Caco-2 (cell line): Measurements from ENCODE around the gene GPR4. TPM values are rescaled to one million over a fixed set of nuclear protein-coding genes. Genes with fewer than 3 reads are reported as not detected.

Source experiments
- BruUV-seq: library from RNA; stranded (reverse); fragments of 400-500 nt; replicated peaks from 2 replicates; lab custom pipeline; 2021; lab: Mats Ljungman, UMichigan
- CTCF ChIA-PET: fragments of 300-600 bp; sonication (Branson Sonifier 250); formaldehyde crosslinking; loops from one replicate; lab custom pipeline; 2022; ENCODE audit warnings: antibody characterized with exemption; lab: Charles Lee
- POLR2A ChIA-PET: fragments of 300-600 bp; sonication (Branson Sonifier 250); formaldehyde crosslinking; loops from one replicate; lab custom pipeline; 2022; ENCODE audit warnings: antibody characterized with exemption; lab: Charles Lee
- DNase-seq, 2 experiments: peaks; one replicate each; pipeline versions ENCODE4 v3.0.0 to v3.0.0-alpha.2; 2020 to 2022
- H3K27me3 ChIP-seq: replicated peaks from 2 replicates; pipeline ENCODE4 v1.6.0; 2011; ENCODE audit warnings: low read length; ENCODE audit not compliant: control insufficient read depth, insufficient read depth
- H3K36me3 ChIP-seq: 2 replicates; pipeline ENCODE4 v1.5.1; 2011; ENCODE audit warnings: low read length; ENCODE audit not compliant: control insufficient read depth, insufficient read depth
- H3K4me1 ChIP-seq: fragments of 250-450 bp; sonication (Bioruptor Pico); 2 replicates; pipeline ENCODE4 v1.5.1; 2020; ENCODE audit warnings: mild to moderate bottlenecking
- H3K4me3 ChIP-seq: 2 replicates; pipeline ENCODE4 v1.5.1; 2011; ENCODE audit warnings: low read depth, mild to moderate bottlenecking, control low read depth, low read length
- H3K9me3 ChIP-seq: fragments of 250-450 bp; sonication (Bioruptor Pico); 2 replicates; pipeline ENCODE4 v1.5.1; 2020; ENCODE audit warnings: mild to moderate bottlenecking, moderate library complexity
- H3K27ac Mint-ChIP-seq: one replicate; pipeline ENCODE4 v1.8.0; 2022; ENCODE audit warnings: mixed read lengths; ENCODE audit not compliant: unreplicated experiment
- H3K27me3 Mint-ChIP-seq: one replicate; pipeline ENCODE4 v1.8.0; 2022; ENCODE audit warnings: mixed read lengths; ENCODE audit not compliant: insufficient read depth, unreplicated experiment
- H3K36me3 Mint-ChIP-seq: one replicate; pipeline ENCODE4 v1.8.0; 2022; ENCODE audit warnings: mild to moderate bottlenecking, mixed read lengths; ENCODE audit not compliant: insufficient read depth, unreplicated experiment
- H3K4me1 Mint-ChIP-seq: one replicate; pipeline ENCODE4 v1.8.0; 2022; ENCODE audit warnings: low read depth, mixed read lengths; ENCODE audit not compliant: unreplicated experiment
- H3K4me3 Mint-ChIP-seq: one replicate; pipeline ENCODE4 v1.8.0; 2022; ENCODE audit warnings: mild to moderate bottlenecking, moderate library complexity, mixed read lengths; ENCODE audit not compliant: unreplicated experiment
- H3K9me3 Mint-ChIP-seq: one replicate; pipeline ENCODE4 v1.8.0; 2022; ENCODE audit warnings: mixed read lengths; ENCODE audit not compliant: unreplicated experiment
- CTCF ChIP-seq, 2 experiments: fragments of 200-600 bp in 1 of 2; IDR thresholded peaks; 1 replicate in 1 of 2; 2 replicates in 1 of 2; pipeline versions ENCODE4 v1.5.1 to v1.8.0; 2011 to 2022; ENCODE audit warnings: antibody characterized with exemption in 1 of 2, control low read depth in 1 of 2, inconsistent platforms in 1 of 2, low read depth in 1 of 2, low read length in 1 of 2, mild to moderate bottlenecking in 1 of 2, moderate library complexity in 1 of 2; ENCODE audit not compliant: insufficient read depth in 1 of 2, severe bottlenecking in 1 of 2, unreplicated experiment in 1 of 2
- intact Hi-C: fragments of 100-400 bp; cut with micrococcal nuclease; formaldehyde crosslinking; loops from one replicate; pipeline ENCODE4 v1.10.0; 2022; ENCODE audit not compliant: unreplicated experiment
- total RNA-seq: library from RNA; stranded (reverse); gene quantifications from 2 replicates; pipeline ENCODE4 v1.2.3, GENCODE V29; 2022

The GPR4 gene
- total RNA-seq, 1 experiment from 2014 or later, result not detected

GRCh38 chr19:45621976-45622503 is 20.0 kb upstream of the GPR4 start:
- TF ChIP-seq CTCF (IDR thresholded peaks at IDR 0.05; ENCODE audit: insufficient read depth in 1 of 2, low read depth in 1 of 2, low read length in 1 of 2, severe bottlenecking in 1 of 2, unreplicated experiment in 1 of 2), result no peak
- H3K4me1 ChIP-seq, result no peaks in the 10 kb centered on the region
- Mint-ChIP-seq H3K27me3 (no peaks in the 10 kb centered on the region), H3K27ac (no peak overlapping the region), H3K4me3 (no peak overlapping the region), H3K36me3 (peaks cover 23% of the 10 kb centered on the region), H3K4me1 (no peaks in the 10 kb centered on the region), H3K9me3 (no peaks in the 10 kb centered on the region)
- CTCF ChIA-PET, result no interaction called here
- no peaks in the 10 kb centered on the region for H3K27me3 ChIP-seq
- POLR2A ChIA-PET, result no interaction called here
- H3K36me3 ChIP-seq, result no peaks in the 10 kb centered on the region; the same call in 1 of the 2 replicates
- DNase-seq, result no peak
- BruUV-seq, result no TSS peak
- no peak overlapping the region for H3K4me3 ChIP-seq
- no peaks in the 10 kb centered on the region for H3K9me3 ChIP-seq
- intact Hi-C loops, result no loop called here

- TF ChIP-seq CTCF (IDR thresholded peaks at IDR 0.05; ENCODE audit: insufficient read depth in 1 of 2, low read depth in 1 of 2, low read length in 1 of 2, severe bottlenecking in 1 of 2, unreplicated experiment in 1 of 2), result no peak
- Histone ChIP-seq H3K4me1 (no peaks in the 10 kb centered on the region), H3K9me3 (no peaks in the 10 kb centered on the region), H3K27me3 (no peaks in the 10 kb centered on the region), H3K36me3 (no peaks in the 10 kb centered on the region; the same call in 1 of the 2 replicates), H3K4me3 (no peak overlapping the region)
- Mint-ChIP-seq H3K27me3 (no peaks in the 10 kb centered on the region), H3K4me1 (no peaks in the 10 kb centered on the region), H3K4me3 (no peak overlapping the region), H3K9me3 (no peaks in the 10 kb centered on the region), H3K27ac (no peak overlapping the region), H3K36me3 (peaks cover 23% of the 10 kb centered on the region)
- no peak for DNase-seq
- POLR2A ChIA-PET, result no interaction called here
- CTCF ChIA-PET, result no interaction called here
- BruUV-seq, result no TSS peak
- intact Hi-C loops, result no loop called here
Measured at GRCh38 chr19:45621389-45621788, 19.4 kb upstream of the GPR4 start.

GRCh38 chr19:45616704-45617017 is 14.6 kb upstream of the GPR4 start:
- H3K9me3 ChIP-seq, result no peaks in the 10 kb centered on the region
- no peak for DNase-seq
- Mint-ChIP-seq H3K27me3 (no peaks in the 10 kb centered on the region), H3K9me3 (no peaks in the 10 kb centered on the region), H3K4me1 (peaks cover 9% of the 10 kb centered on the region), H3K4me3 (no peak overlapping the region), H3K27ac (no peak overlapping the region), H3K36me3 (peaks cover 11% of the 10 kb centered on the region)
- intact Hi-C loops, result no loop called here
- CTCF ChIA-PET, result interaction anchor here (0.8 to 1.9 kb wide), 2 partner anchors 24 to 131 kb away, joined by 3 to 6 read pairs; no protein-coding TSS in a partner anchor
- H3K36me3 ChIP-seq, result no peaks in the 10 kb centered on the region; the same call in 1 of the 2 replicates
- H3K27me3 ChIP-seq, result no peaks in the 10 kb centered on the region
- H3K4me1 ChIP-seq, result 0 out of 2 replicates have a peak, but pooled peaks cover 10% of the 10 kb centered on the region
- no peak for TF ChIP-seq CTCF (IDR thresholded peaks at IDR 0.05; ENCODE audit: insufficient read depth in 1 of 2, low read depth in 1 of 2, low read length in 1 of 2, severe bottlenecking in 1 of 2, unreplicated experiment in 1 of 2)
- no TSS peak for BruUV-seq
- POLR2A ChIA-PET, result no interaction called here
- H3K4me3 ChIP-seq, result no peak overlapping the region
